Measurements from ENCODE around the gene GALNT10. TPM values are rescaled to one million over a fixed set of nuclear protein-coding genes. Genes with fewer than 3 reads are reported as not detected.

Gene GALNT10
- polyA plus RNA-seq, 1 donor (not counting 4 experiments of a cell fraction or from before 2014, with no cell fraction given): 17.9 TPM

- no peak overlapping the region for H2AFZ ChIP-seq (ENCODE audit: control insufficient read depth, low read length)
- no peaks in the 10 kb centered on the region for H3K79me2 ChIP-seq (ENCODE audit: control insufficient read depth, insufficient read depth, low read length)
- H3K27ac ChIP-seq (ENCODE audit: control insufficient read depth, insufficient read depth, low read length): no peak overlapping the region
- H3K9ac ChIP-seq (ENCODE audit: control insufficient read depth, extremely low read depth, insufficient read depth, low read length): no peak overlapping the region
- H3K9me3 ChIP-seq (ENCODE audit: control insufficient read depth, low read depth, low read length): no peaks in the 10 kb centered on the region
- no peaks in the 10 kb centered on the region for H3K4me1 ChIP-seq (ENCODE audit: control insufficient read depth, extremely low read depth, insufficient read depth, low read length)
- TF ChIP-seq, protein P1, sequence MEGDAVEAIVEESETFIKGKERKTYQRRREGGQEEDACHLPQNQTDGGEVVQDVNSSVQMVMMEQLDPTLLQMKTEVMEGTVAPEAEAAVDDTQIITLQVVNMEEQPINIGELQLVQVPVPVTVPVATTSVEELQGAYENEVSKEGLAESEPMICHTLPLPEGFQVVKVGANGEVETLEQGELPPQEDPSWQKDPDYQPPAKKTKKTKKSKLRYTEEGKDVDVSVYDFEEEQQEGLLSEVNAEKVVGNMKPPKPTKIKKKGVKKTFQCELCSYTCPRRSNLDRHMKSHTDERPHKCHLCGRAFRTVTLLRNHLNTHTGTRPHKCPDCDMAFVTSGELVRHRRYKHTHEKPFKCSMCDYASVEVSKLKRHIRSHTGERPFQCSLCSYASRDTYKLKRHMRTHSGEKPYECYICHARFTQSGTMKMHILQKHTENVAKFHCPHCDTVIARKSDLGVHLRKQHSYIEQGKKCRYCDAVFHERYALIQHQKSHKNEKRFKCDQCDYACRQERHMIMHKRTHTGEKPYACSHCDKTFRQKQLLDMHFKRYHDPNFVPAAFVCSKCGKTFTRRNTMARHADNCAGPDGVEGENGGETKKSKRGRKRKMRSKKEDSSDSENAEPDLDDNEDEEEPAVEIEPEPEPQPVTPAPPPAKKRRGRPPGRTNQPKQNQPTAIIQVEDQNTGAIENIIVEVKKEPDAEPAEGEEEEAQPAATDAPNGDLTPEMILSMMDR (optimal IDR thresholded peaks at IDR 0.05 in 1 of 3, IDR thresholded peaks at IDR 0.05 in 1 of 3, conservative IDR thresholded peaks at IDR 0.05 in 1 of 3; ENCODE audit: extremely low read depth in 1 of 3, insufficient read depth in 2 of 3, low read length in 3 of 3): no peak
- no peak for TF ChIP-seq EZH2 (IDR thresholded peaks at IDR 0.05; ENCODE audit: low read length)
- peaks cover 0 to 3% of the 10 kb centered on the region in 2 experiments for H3K36me3 ChIP-seq (ENCODE audit: control insufficient read depth in 2 of 2, extremely low read depth in 1 of 2, insufficient read depth in 2 of 2, low read length in 2 of 2)
- DNase-seq (ENCODE audit: low read depth, low spot score): no peak
- FAIRE-seq: no peak
- dilution Hi-C loops (cut with MboI; ENCODE audit: extremely low pct_ligation_motif_present, low sequenced_read_pairs): no loop called here
- H3K4me2 ChIP-seq (ENCODE audit: control insufficient read depth, extremely low read depth, insufficient read depth, low read depth, low read length): no peak overlapping the region
- H4K20me1 ChIP-seq (ENCODE audit: control insufficient read depth, extremely low read depth, insufficient read depth, low read length): no peaks in the 10 kb centered on the region
- no peaks in the 10 kb centered on the region for H3K27me3 ChIP-seq (ENCODE audit: control insufficient read depth, extremely low read depth, insufficient read depth, low read length)
- no peak overlapping the region for H3K4me3 ChIP-seq (ENCODE audit: control insufficient read depth in 2 of 3, extremely low read depth in 1 of 3, insufficient read depth in 2 of 3, low read depth in 1 of 3, low read length in 3 of 3)
- no peaks in the 10 kb centered on the region for H3K9me1 ChIP-seq (ENCODE audit: control insufficient read depth, extremely low read depth, insufficient read depth, low read length)
Observed at GRCh38 chr5:154335065-154335448, 144.5 kb downstream of the GALNT10 start.

DNA sequence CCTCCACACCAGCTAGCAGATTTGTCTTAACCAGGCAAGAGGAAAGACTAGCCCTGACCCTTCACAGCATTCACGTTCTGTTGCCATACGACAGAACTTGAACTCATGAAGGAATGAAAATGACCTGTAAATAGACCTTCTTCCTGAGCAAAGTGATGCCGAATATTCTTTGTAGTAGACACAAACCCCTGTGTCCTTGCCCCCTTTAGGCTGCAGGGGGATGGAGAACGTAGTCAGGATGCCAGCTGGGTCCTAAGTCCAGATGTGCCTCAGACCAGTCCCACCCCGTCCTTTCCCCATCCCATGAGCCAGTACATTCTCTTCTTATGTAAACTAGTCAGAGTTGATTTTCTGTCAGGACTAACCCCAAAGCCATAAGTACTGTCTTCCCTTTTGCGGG is 151.1 kb downstream of the GALNT10 start:
- no peaks in the 10 kb centered on the region for H3K9me3 ChIP-seq (ENCODE audit: control insufficient read depth, low read depth, low read length)
- TF ChIP-seq, protein P1 (optimal IDR thresholded peaks at IDR 0.05 in 1 of 3, IDR thresholded peaks at IDR 0.05 in 1 of 3, conservative IDR thresholded peaks at IDR 0.05 in 1 of 3; ENCODE audit: extremely low read depth in 1 of 3, insufficient read depth in 2 of 3, low read length in 3 of 3): no peak
- TF ChIP-seq EZH2 (IDR thresholded peaks at IDR 0.05; ENCODE audit: low read length): no peak
- H3K4me1 ChIP-seq (ENCODE audit: control insufficient read depth, extremely low read depth, insufficient read depth, low read length): no peaks in the 10 kb centered on the region
- no peaks in the 10 kb centered on the region for H3K9me1 ChIP-seq (ENCODE audit: control insufficient read depth, extremely low read depth, insufficient read depth, low read length)
- DNase-seq (ENCODE audit: low read depth, low spot score): no peak
- no peak overlapping the region for H3K9ac ChIP-seq (ENCODE audit: control insufficient read depth, extremely low read depth, insufficient read depth, low read length)
- FAIRE-seq: no peak
- H3K79me2 ChIP-seq (ENCODE audit: control insufficient read depth, insufficient read depth, low read length): no peaks in the 10 kb centered on the region
- no peaks in the 10 kb centered on the region for H3K36me3 ChIP-seq (ENCODE audit: control insufficient read depth in 2 of 2, extremely low read depth in 1 of 2, insufficient read depth in 2 of 2, low read length in 2 of 2)
- H2AFZ ChIP-seq (ENCODE audit: control insufficient read depth, low read length): no peak overlapping the region
- H3K27ac ChIP-seq (ENCODE audit: control insufficient read depth, insufficient read depth, low read length): no peak overlapping the region
- H3K27me3 ChIP-seq (ENCODE audit: control insufficient read depth, extremely low read depth, insufficient read depth, low read length): no peaks in the 10 kb centered on the region
- no peak overlapping the region for H3K4me2 ChIP-seq (ENCODE audit: control insufficient read depth, extremely low read depth, insufficient read depth, low read depth, low read length)
- no peak overlapping the region for H3K4me3 ChIP-seq (ENCODE audit: control insufficient read depth in 2 of 3, extremely low read depth in 1 of 3, insufficient read depth in 2 of 3, low read depth in 1 of 3, low read length in 3 of 3)
- no peaks in the 10 kb centered on the region for H4K20me1 ChIP-seq (ENCODE audit: control insufficient read depth, extremely low read depth, insufficient read depth, low read length)
- dilution Hi-C loops (cut with MboI; ENCODE audit: extremely low pct_ligation_motif_present, low sequenced_read_pairs): no loop called here

Data from keratinocyte (primary cell).